Adipocyte (in vitro differentiated cells): ENCODE results near the gene NFATC2.

Experiments used
- DNase-seq: peaks from one replicate; pipeline ENCODE4 v3.0.0-alpha.2; 2015; ENCODE audit warnings: low read depth
- H3K27me3 ChIP-seq: replicated peaks from 2 replicates; pipeline ENCODE4 v1.7.0; 2013; ENCODE audit warnings: mild to moderate bottlenecking, low read length, moderate library complexity; ENCODE audit not compliant: control insufficient read depth, insufficient read depth
- H3K36me3 ChIP-seq: 2 replicates; pipeline ENCODE4 v1.7.0; 2013; ENCODE audit warnings: low read length, mild to moderate bottlenecking, moderate library complexity; ENCODE audit not compliant: control insufficient read depth, insufficient read depth, severe bottlenecking
- H3K4me1 ChIP-seq: 2 replicates; pipeline ENCODE4 v1.7.0; 2013; ENCODE audit warnings: mild to moderate bottlenecking, low read length, moderate library complexity; ENCODE audit not compliant: control insufficient read depth, insufficient read depth
- H3K4me3 ChIP-seq: 2 replicates; pipeline ENCODE4 v1.7.0; 2013; ENCODE audit warnings: mild to moderate bottlenecking, low read length, moderate library complexity
- H3K9ac ChIP-seq: 2 replicates; pipeline ENCODE4 v1.7.0; 2013; ENCODE audit warnings: mild to moderate bottlenecking, low read length, moderate library complexity
- H3K9me3 ChIP-seq: 2 replicates; pipeline ENCODE4 v1.7.0; 2013; ENCODE audit warnings: mild to moderate bottlenecking, low read length, moderate library complexity; ENCODE audit not compliant: control insufficient read depth

The NFATC2 gene

GRCh38 chr20:51542571-51543421 lies at the start of gene NFATC2:
Gene NFATC2, minus strand, starts transcription at chr20:51542719. Its CDS starts 220 bp downstream, at chr20:51542499.
- Histone ChIP-seq H3K27me3 (peaks cover 38% of the 10 kb centered on the region), H3K9ac (no peak within 1 kb of the TSS), H3K36me3 (no peaks in the 10 kb centered on the region), H3K9me3 (peaks cover 11% of the 10 kb centered on the region), H3K4me1 (no peaks in the 10 kb centered on the region), H3K4me3 (no peak within 1 kb of the TSS)
- no peak for DNase-seq

- no peak for DNase-seq
- Histone ChIP-seq H3K9ac (no peak overlapping the region), H3K36me3 (peaks cover 1% of the 10 kb centered on the region), H3K4me3 (no peak overlapping the region), H3K4me1 (peaks cover 17% of the 10 kb centered on the region), H3K27me3 (no peaks in the 10 kb centered on the region), H3K9me3 (no peaks in the 10 kb centered on the region)
Observed at GRCh38 chr20:51591871-51592270, 49.4 kb upstream of the NFATC2 start.

DNA sequence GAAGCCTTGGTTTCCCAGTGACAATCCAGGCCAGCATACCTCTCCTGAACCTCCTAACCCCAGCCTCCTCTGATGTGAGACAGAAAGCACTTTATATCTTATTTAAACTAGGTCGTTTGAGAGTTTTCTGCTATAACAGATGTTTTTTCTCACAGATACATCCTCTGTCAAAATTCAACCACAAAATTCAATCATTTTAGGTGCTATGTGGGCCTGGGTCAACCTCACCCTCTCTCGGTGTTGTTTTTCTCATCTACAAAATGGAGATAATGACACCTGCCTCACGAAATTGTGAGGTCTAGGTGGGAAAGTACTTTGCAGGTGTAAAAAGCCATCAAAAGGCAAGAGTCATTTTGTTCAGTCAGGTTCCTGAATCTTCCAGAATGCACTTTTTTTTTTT lies 46.2 kb upstream of the NFATC2 start:
- H3K4me1 ChIP-seq, result peaks cover 7% of the 10 kb centered on the region
- H3K27me3 ChIP-seq, result no peaks in the 10 kb centered on the region
- no peaks in the 10 kb centered on the region for H3K9me3 ChIP-seq
- DNase-seq, result no peak
- H3K4me3 ChIP-seq, result no peak overlapping the region
- no peak overlapping the region for H3K9ac ChIP-seq
- no peaks in the 10 kb centered on the region for H3K36me3 ChIP-seq

DNA sequence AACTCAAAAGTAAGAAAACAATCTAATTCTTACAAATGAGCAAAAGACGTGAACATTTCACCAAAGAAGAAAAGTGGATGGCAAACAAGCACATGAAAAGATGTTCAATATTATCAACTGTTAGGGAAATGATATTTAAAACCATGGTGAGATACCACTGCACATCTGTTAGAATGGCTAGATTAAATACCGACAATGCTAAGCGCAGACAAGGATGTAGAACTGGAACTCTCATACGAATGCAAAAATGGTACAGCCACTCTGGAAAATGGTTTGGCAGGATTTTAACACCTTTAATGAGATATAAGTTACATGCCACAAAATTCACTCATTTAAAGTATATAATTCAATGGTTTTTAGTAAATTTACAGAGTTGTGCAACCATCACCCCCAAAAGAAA lies 44.6 kb upstream of the NFATC2 start:
- Histone ChIP-seq H3K9ac (no peak overlapping the region), H3K27me3 (no peaks in the 10 kb centered on the region), H3K36me3 (no peaks in the 10 kb centered on the region), H3K9me3 (no peaks in the 10 kb centered on the region), H3K4me1 (peaks cover 7% of the 10 kb centered on the region), H3K4me3 (no peak overlapping the region)
- no peak for DNase-seq

DNA sequence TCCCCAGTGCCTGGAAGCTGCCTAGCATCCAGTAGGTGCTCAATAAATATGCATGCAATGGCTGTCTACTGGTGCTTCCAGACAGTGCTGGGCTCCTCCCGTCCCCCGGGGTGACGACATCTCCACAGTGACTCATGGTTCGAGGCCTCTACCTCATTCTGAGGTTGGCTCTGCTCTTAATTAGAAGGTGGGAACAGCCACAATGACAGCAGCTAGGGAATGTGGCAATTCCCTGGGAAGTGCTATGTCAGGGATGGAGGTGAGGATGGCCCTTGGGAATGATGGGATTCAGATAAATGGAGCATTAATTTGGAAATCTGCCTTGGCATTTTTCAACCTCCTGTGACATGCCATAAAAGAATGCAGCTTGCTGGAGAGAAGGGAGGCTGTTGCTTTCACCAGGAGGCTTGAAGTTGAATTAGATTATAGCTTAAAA lies 43.5 kb upstream of the NFATC2 start:
- no peak overlapping the region for H3K9ac ChIP-seq
- H3K9me3 ChIP-seq, result no peaks in the 10 kb centered on the region
- DNase-seq, result peak; percentile 81
- no peaks in the 10 kb centered on the region for H3K36me3 ChIP-seq
- H3K27me3 ChIP-seq, result no peaks in the 10 kb centered on the region
- H3K4me3 ChIP-seq, result no peak overlapping the region
- H3K4me1 ChIP-seq, result peaks cover 7% of the 10 kb centered on the region

- DNase-seq, result no peak
- Histone ChIP-seq H3K9ac (no peak overlapping the region), H3K36me3 (no peaks in the 10 kb centered on the region), H3K27me3 (no peaks in the 10 kb centered on the region), H3K9me3 (no peaks in the 10 kb centered on the region), H3K4me3 (no peak overlapping the region), H3K4me1 (peaks cover 7% of the 10 kb centered on the region)
Observed at GRCh38 chr20:51585148-51585547, 42.6 kb upstream of the NFATC2 start.

- H3K9ac ChIP-seq, result no peak overlapping the region
- H3K27me3 ChIP-seq, result no peaks in the 10 kb centered on the region
- no peak for DNase-seq
- no peak overlapping the region for H3K4me3 ChIP-seq
- H3K36me3 ChIP-seq, result no peaks in the 10 kb centered on the region
- peaks cover 7% of the 10 kb centered on the region for H3K4me1 ChIP-seq
- H3K9me3 ChIP-seq, result no peaks in the 10 kb centered on the region
Observed at GRCh38 chr20:51584737-51585136, 42.2 kb upstream of the NFATC2 start.

DNA sequence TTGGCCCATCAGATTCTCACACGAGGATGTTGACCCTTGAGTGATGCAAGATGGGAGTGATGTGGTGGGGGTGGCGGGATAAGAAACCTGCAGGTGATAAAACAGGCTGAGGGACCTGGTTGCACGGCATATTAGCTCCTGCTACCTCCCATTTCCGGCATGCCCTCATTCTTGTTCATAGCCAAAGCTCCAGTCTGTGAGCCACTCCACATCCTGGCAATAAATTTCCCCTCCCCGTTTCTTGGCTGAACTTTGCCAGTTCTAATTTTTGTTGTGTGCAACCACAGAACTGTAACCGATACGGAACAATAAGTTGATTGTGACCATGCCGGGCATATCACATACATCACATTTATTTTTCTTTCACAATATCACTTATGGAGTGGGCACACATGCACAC lies 41.6 kb upstream of the NFATC2 start:
- Histone ChIP-seq H3K4me1 (peaks cover 10% of the 10 kb centered on the region), H3K27me3 (no peaks in the 10 kb centered on the region), H3K9ac (no peak overlapping the region), H3K4me3 (no peak overlapping the region), H3K36me3 (no peaks in the 10 kb centered on the region), H3K9me3 (no peaks in the 10 kb centered on the region)
- DNase-seq, result no peak

DNA sequence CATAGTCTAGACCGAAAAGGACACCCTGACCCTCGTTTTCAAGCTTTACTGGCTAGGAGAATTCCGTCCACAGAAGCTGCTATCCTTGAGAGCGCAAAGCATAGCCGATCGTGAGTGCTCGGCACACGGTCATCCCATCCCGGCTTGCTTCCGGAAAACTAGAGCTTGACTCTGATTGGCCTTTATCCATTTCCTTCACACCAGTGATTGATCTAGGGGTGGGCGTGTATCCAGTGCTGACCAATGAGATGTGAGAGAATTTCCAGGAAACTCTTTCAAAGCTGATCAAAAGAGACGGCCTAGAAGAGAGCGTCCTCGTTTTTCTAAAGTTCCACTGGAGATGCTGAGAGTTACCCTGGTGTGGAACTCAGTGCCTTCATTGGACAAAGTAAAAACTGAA lies 41.0 kb upstream of the NFATC2 start:
- H3K9ac ChIP-seq, result no peak overlapping the region

GRCh38 chr20:51583073-51583472 lies 40.6 kb upstream of the NFATC2 start:
- Histone ChIP-seq H3K9me3 (no peaks in the 10 kb centered on the region), H3K27me3 (no peaks in the 10 kb centered on the region), H3K36me3 (no peaks in the 10 kb centered on the region), H3K9ac (no peak overlapping the region), H3K4me3 (no peak overlapping the region), H3K4me1 (peaks cover 14% of the 10 kb centered on the region)
- no peak for DNase-seq

More for the DNA sequence above, 41.0 kb upstream of the NFATC2 start:
- H3K9me3 ChIP-seq, result no peaks in the 10 kb centered on the region
- DNase-seq, result no peak
- no peak overlapping the region for H3K4me3 ChIP-seq
- no peaks in the 10 kb centered on the region for H3K27me3 ChIP-seq
- H3K36me3 ChIP-seq, result no peaks in the 10 kb centered on the region
- peaks cover 14% of the 10 kb centered on the region for H3K4me1 ChIP-seq

DNA sequence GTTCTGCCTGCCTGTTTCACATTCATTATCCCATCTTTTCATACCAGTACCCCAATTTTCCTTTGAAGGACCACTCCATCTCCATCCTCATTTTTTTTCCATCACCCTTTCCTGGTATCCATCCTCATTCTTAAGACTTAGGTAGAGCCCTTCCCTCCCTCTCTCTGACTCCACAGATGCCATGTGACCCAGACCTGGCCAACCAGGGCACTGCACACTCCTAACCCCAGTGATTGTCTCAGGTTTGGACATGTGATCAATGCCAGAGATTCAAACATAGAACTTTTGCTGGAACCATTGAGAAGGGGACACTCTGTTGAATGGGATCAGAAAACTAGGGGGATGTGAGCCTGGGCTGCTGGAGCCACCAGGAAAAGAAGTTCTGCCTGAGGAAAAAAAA lies 39.1 kb upstream of the NFATC2 start:
- Histone ChIP-seq H3K4me3 (no peak overlapping the region), H3K4me1 (peaks cover 14% of the 10 kb centered on the region), H3K9ac (no peak overlapping the region), H3K27me3 (no peaks in the 10 kb centered on the region), H3K9me3 (no peaks in the 10 kb centered on the region), H3K36me3 (no peaks in the 10 kb centered on the region)
- DNase-seq, result no peak

GRCh38 chr20:51579137-51579536 lies 36.6 kb upstream of the NFATC2 start:
- DNase-seq, result peak; percentile 56
- peaks cover 11% of the 10 kb centered on the region for H3K9me3 ChIP-seq
- no peaks in the 10 kb centered on the region for H3K27me3 ChIP-seq
- no peak overlapping the region for H3K4me3 ChIP-seq
- no peaks in the 10 kb centered on the region for H3K36me3 ChIP-seq
- H3K9ac ChIP-seq, result no peak overlapping the region
- H3K4me1 ChIP-seq, result peaks cover 6% of the 10 kb centered on the region
